Hematopoietic multipotent progenitor cell treated with erythropoietin and hydrocortisone succinate and interleukin-3 and kit ligand, for 4 days (in vitro differentiated cells): ENCODE results near the gene FAM120B.

Experiments used
- DNase-seq: peaks from one replicate; pipeline ENCODE4 v3.0.0-alpha.2; 2015

The FAM120B gene

GRCh38 chr6:170424604-170425126 lies 118.1 kb downstream of the FAM120B start:
- DNase-seq = no peak

GRCh38 chr6:170429450-170429849 lies 122.9 kb downstream of the FAM120B start:
- no peak for DNase-seq

GRCh38 chr6:170433163-170434116 lies 126.9 kb downstream of the FAM120B start:
- DNase-seq = no peak

- DNase-seq = no peak
These were observed 127.7 kb downstream of the FAM120B start for GRCh38 chr6:170434117-170434820.

- no peak for DNase-seq
These were observed 128.2 kb downstream of the FAM120B start for GRCh38 chr6:170434821-170435155.

- DNase-seq = no peak
These were observed 129.2 kb downstream of the FAM120B start for GRCh38 chr6:170435766-170436165.

- no peak for DNase-seq
These were observed 129.8 kb downstream of the FAM120B start for GRCh38 chr6:170436209-170436809.

- DNase-seq = no peak
These were observed 131.3 kb downstream of the FAM120B start for GRCh38 chr6:170437719-170438401.

GRCh38 chr6:170438402-170438753 lies 131.8 kb downstream of the FAM120B start:
- peak; percentile 66 for DNase-seq

- DNase-seq = no peak
These were observed 132.3 kb downstream of the FAM120B start for GRCh38 chr6:170438861-170439260.

GRCh38 chr6:170439366-170440361 lies 133.1 kb downstream of the FAM120B start:
- no peak for DNase-seq

- no peak for DNase-seq
These were observed 133.9 kb downstream of the FAM120B start for GRCh38 chr6:170440437-170440836.

- DNase-seq = no peak
These were observed 134.8 kb downstream of the FAM120B start for GRCh38 chr6:170441316-170441715.

- no peak for DNase-seq
These were observed 136.0 kb downstream of the FAM120B start for GRCh38 chr6:170442596-170442995.

- no peak for DNase-seq
These were observed 136.6 kb downstream of the FAM120B start for GRCh38 chr6:170443151-170443662.

GRCh38 chr6:170444056-170444591 lies 137.6 kb downstream of the FAM120B start:
- DNase-seq = no peak

- DNase-seq = no peak
These were observed 138.3 kb downstream of the FAM120B start for GRCh38 chr6:170444811-170445211.

- DNase-seq = no peak
These were observed 138.9 kb downstream of the FAM120B start for GRCh38 chr6:170445487-170445886.

GRCh38 chr6:170445971-170446370 lies 139.4 kb downstream of the FAM120B start:
- no peak for DNase-seq

GRCh38 chr6:170446841-170447560 lies 140.4 kb downstream of the FAM120B start:
- no peak for DNase-seq
